ENCODE results near the gene GAS7. TPM values are rescaled to one million over a fixed set of nuclear protein-coding genes. Genes with fewer than 3 reads are reported as not detected.

GAS7 gene
- total RNA-seq, 1 experiment from 2014 or later: 4.1 TPM

- no peak for TF ChIP-seq MAX (IDR thresholded peaks at IDR 0.05)
Observed at GRCh38 chr17:10116753-10117420, 81.5 kb downstream of the GAS7 start (continued).

- ChIA-PET RAD21 (ENCODE audit: low non-redundant PET in 1 of 2, low total read pairs in 2 of 2, uncharacterized antibody in 2 of 2, unreplicated experiment in 2 of 2) (no interaction called here), POLR2A (no interaction called here), CTCF (no interaction called here)
- Histone ChIP-seq H3K4me2 (ENCODE audit: low read length) (no peak overlapping the region), H3K27ac (ENCODE audit: low read depth, low read length) (no peak overlapping the region), H3K27me3 (ENCODE audit: insufficient read depth, low read length) (no peaks in the 10 kb centered on the region), H3K36me3 (ENCODE audit: control insufficient read depth in 1 of 2, insufficient read depth in 2 of 2, low read length in 2 of 2) (no peaks in the 10 kb centered on the region), H3K9ac (ENCODE audit: low read length) (no peak overlapping the region), H3K4me1 (ENCODE audit: control insufficient read depth in 1 of 2, insufficient read depth in 2 of 2, low read length in 2 of 2) (peaks cover 63 to 74% of the 10 kb centered on the region in 2 experiments), H3K9me2 (ENCODE audit: insufficient read depth) (no peaks in the 10 kb centered on the region), H2AFZ (ENCODE audit: low read depth, low read length, poor library complexity, severe bottlenecking) (no peak overlapping the region), H3K4me3 (replicated peaks in 1 of 2; ENCODE audit: low read depth in 1 of 2, low read length in 2 of 2) (no peak overlapping the region), H3K9me3 (ENCODE audit: control insufficient read depth in 1 of 2, insufficient read depth in 1 of 2, low read depth in 1 of 2, low read length in 2 of 2) (no peaks in the 10 kb centered on the region), H3K79me2 (ENCODE audit: insufficient read depth, low read length) (no peaks in the 10 kb centered on the region), H4K20me1 (ENCODE audit: insufficient read depth) (no peaks in the 10 kb centered on the region)
- intact Hi-C loops (cut with micrococcal nuclease): no loop called here
- BruUV-seq (replicated peaks): no TSS peak
- ATAC-seq (no peak), DNase-seq (ENCODE audit: low read depth, low spot score) (no peak)
- no peak for TF ChIP-seq JUND (IDR thresholded peaks at IDR 0.05)
- TF ChIP-seq SIN3A (IDR thresholded peaks at IDR 0.05; ENCODE audit: low read depth): no peak
- TF ChIP-seq CBX3 (IDR thresholded peaks at IDR 0.05; ENCODE audit: low read depth): no peak
- no peak for TF ChIP-seq CEBPB (IDR thresholded peaks at IDR 0.05; ENCODE audit: low read depth)
- TF ChIP-seq EZH2phosphoT487 (IDR thresholded peaks at IDR 0.05; ENCODE audit: borderline replicate concordance): no peak
- TF ChIP-seq ZNF274 (IDR thresholded peaks at IDR 0.05; ENCODE audit: low read depth, low read length): no peak
- TF ChIP-seq CTCF (IDR thresholded peaks at IDR 0.05 in 2 of 3, conservative IDR thresholded peaks at IDR 0.05 in 1 of 3; ENCODE audit: borderline replicate concordance in 1 of 3, insufficient read depth in 1 of 3, low read depth in 2 of 3, low read length in 2 of 3): no peak
- TF ChIP-seq RAD21 (IDR thresholded peaks at IDR 0.05; ENCODE audit: low read depth): no peak
- no peak for TF ChIP-seq SP1 (IDR thresholded peaks at IDR 0.05; ENCODE audit: low read depth)
- no peak for TF ChIP-seq ATF3 (IDR thresholded peaks at IDR 0.05)
- no peak for TF ChIP-seq SRF (IDR thresholded peaks at IDR 0.05; ENCODE audit: low read depth)
- TF ChIP-seq REST (IDR thresholded peaks at IDR 0.05; ENCODE audit: low read depth): no peak
- TF ChIP-seq ZBTB33 (IDR thresholded peaks at IDR 0.05; ENCODE audit: extremely low read depth, insufficient replicate concordance, low read length): no peak
- TF ChIP-seq TCF7L2 (IDR thresholded peaks at IDR 0.05; ENCODE audit: borderline replicate concordance, extremely low read depth, insufficient read depth, insufficient read length): no peak
- TF ChIP-seq MAX (IDR thresholded peaks at IDR 0.05): no peak
- no peak for TF ChIP-seq YY1 (IDR thresholded peaks at IDR 0.05; ENCODE audit: extremely low read depth, insufficient replicate concordance, low read depth, low read length)
- TF ChIP-seq FOSL1 (IDR thresholded peaks at IDR 0.05; ENCODE audit: low read depth): no peak
Observed at GRCh38 chr17:10116267-10116666, 82.1 kb downstream of the GAS7 start.

Measured in HCT116 (cell line).